K562 (cell line): ENCODE results near the gene MBNL1. TPM values are rescaled to one million over a fixed set of nuclear protein-coding genes. Genes with fewer than 3 reads are reported as not detected.
A peak's percentile ranks its signal among the peaks of the same experiment; 100 is the strongest.

ENCODE experiments used
- ATAC-seq: fragments of 200-7000 bp; cut with Tn5 transposase; 3 replicates; pipeline ENCODE4 v1.9.1; 2020; ENCODE audit warnings: moderate library complexity
- BruUV-seq: library from RNA; stranded (reverse); fragments of 400-500 nt; replicated peaks from 2 replicates; lab custom pipeline; 2021; lab: Mats Ljungman, UMichigan
- CTCF ChIA-PET: fragments of 300-600 bp; formaldehyde crosslinking; extraction: SDS; loops from one replicate; lab custom pipeline; 2021; ENCODE audit warnings: low intra/inter-chr PET ratio; lab: Yijun Ruan, JAX
- POLR2A ChIA-PET: fragments of 300-600, 350-650 bp; sonication (Branson Sonifier 250); formaldehyde crosslinking; extraction: SDS; loops from one replicate; lab custom pipeline; 2021; ENCODE audit warnings: antibody characterized with exemption, inconsistent platforms; lab: Yijun Ruan, JAX
- DNase-seq, 4 experiments: peaks; one replicate each; pipeline versions ENCODE4 v3.0.0 to v3.0.0-alpha.2; 2011 to 2018; ENCODE audit warnings: low spot score in 3 of 4, mixed read lengths in 3 of 4; ENCODE audit errors: extremely low read depth in 1 of 4
- FAIRE-seq: peaks from 2 replicates; lab custom pipeline; 2011; peaks lifted over from hg19 to GRCh38; lab: Jason Lieb, UNC
- H2AFZ ChIP-seq: 2 replicates; pipeline ENCODE4 v1.6.0; 2011; ENCODE audit warnings: low read depth, low read length, control low read depth, inconsistent platforms
- H3K27ac ChIP-seq: fragments of 200-600 bp; 3 replicates; pipeline ENCODE4 v1.8.0; 2011; ENCODE audit warnings: low read depth, mild to moderate bottlenecking, control low read depth, inconsistent platforms, low read length, moderate library complexity, mixed read lengths; ENCODE audit errors: extremely low read depth
- H3K27me3 ChIP-seq, 2 experiments: fragments of 300-600 bp in 1 of 2; 2 replicates in 1 of 2; 3 replicates in 1 of 2; pipeline versions ENCODE4 v1.6.0 to v1.8.0; 2011; ENCODE audit warnings: inconsistent platforms in 2 of 2, low read length in 2 of 2, mild to moderate bottlenecking in 1 of 2, mixed read lengths in 1 of 2, moderate library complexity in 1 of 2; ENCODE audit not compliant: control insufficient read depth in 2 of 2, insufficient read depth in 2 of 2
- H3K36me3 ChIP-seq: fragments of 300-600 bp; 3 replicates; pipeline ENCODE4 v1.8.0; 2011; ENCODE audit warnings: mild to moderate bottlenecking, low read length, inconsistent platforms; ENCODE audit not compliant: control insufficient read depth, insufficient read depth
- H3K4me1 ChIP-seq, 2 experiments: fragments of 200-600 bp in 1 of 2; replicated peaks in 1 of 2; 2 replicates in 1 of 2; 3 replicates in 1 of 2; pipeline versions ENCODE4 v1.5.1 to v1.8.0; 2011; ENCODE audit warnings: inconsistent platforms in 2 of 2, low read length in 2 of 2, mild to moderate bottlenecking in 1 of 2, mixed read lengths in 1 of 2, moderate library complexity in 1 of 2; ENCODE audit not compliant: control insufficient read depth in 2 of 2, insufficient read depth in 2 of 2
- H3K4me2 ChIP-seq: 2 replicates; pipeline ENCODE4 v1.6.1; 2011; ENCODE audit warnings: low read length, control low read depth, inconsistent platforms, mixed read lengths; ENCODE audit not compliant: insufficient read depth
- H3K4me3 ChIP-seq: fragments of 200-600 bp; sonication (generic), shearing (Covaris generic); 2 replicates; pipeline ENCODE4 v1.5.1; 2016; ENCODE audit warnings: control low read depth, inconsistent platforms
- H3K79me2 ChIP-seq: fragments of 200-600 bp; 3 replicates; pipeline ENCODE4 v1.8.0; 2011; ENCODE audit warnings: low read length, inconsistent platforms; ENCODE audit not compliant: control insufficient read depth, insufficient read depth
- H3K9ac ChIP-seq, 2 experiments: 2 replicates each; pipeline versions ENCODE4 v1.6.0 to v1.6.1; 2011; ENCODE audit warnings: low read depth in 2 of 2, low read length in 2 of 2, control low read depth in 1 of 2, inconsistent platforms in 1 of 2, mild to moderate bottlenecking in 1 of 2, mixed read lengths in 1 of 2; ENCODE audit not compliant: insufficient read depth in 1 of 2
- H3K9me1 ChIP-seq: one replicate; pipeline ENCODE4 v1.6.0; 2011; ENCODE audit warnings: inconsistent platforms, mild to moderate bottlenecking, low read length, moderate library complexity; ENCODE audit not compliant: control insufficient read depth, insufficient read depth
- H3K9me3 ChIP-seq: replicated peaks from 2 replicates; pipeline ENCODE4 v1.5.1; 2011; ENCODE audit warnings: low read depth, low read length, inconsistent platforms; ENCODE audit not compliant: control insufficient read depth, insufficient read depth
- H4K20me1 ChIP-seq: replicated peaks from 2 replicates; pipeline ENCODE4 v1.6.1; 2011; ENCODE audit warnings: low read length, inconsistent platforms, mixed read lengths; ENCODE audit not compliant: control insufficient read depth, insufficient read depth
- CEBPB ChIP-seq: fragments of 450-650 bp; IDR thresholded peaks from 2 replicates; pipeline ENCODE4 v1.6.1; 2016; ENCODE audit warnings: missing genetic modification characterization, missing compliant biosample characterization
- FOXA3 ChIP-seq, 2 experiments: fragments of 450-650 bp in 1 of 2; sonication (generic) in 1 of 2; formaldehyde crosslinking; IDR thresholded peaks in 1 of 2; conservative IDR thresholded peaks in 1 of 2; 2 replicates each; pipeline versions ENCODE4 v1.4.0 to v1.8.0; 2020 to 2022; ENCODE audit warnings: mild to moderate bottlenecking in 2 of 2, missing genetic modification reagents in 1 of 2
- KDM1A ChIP-seq, 2 experiments: fragments of 450-650 bp; IDR thresholded peaks; 2 replicates each; pipeline ENCODE4 v1.6.1; 2016; ENCODE audit warnings: mild to moderate bottlenecking in 2 of 2
- TGIF2 ChIP-seq: sonication (generic); formaldehyde crosslinking; IDR thresholded peaks from 2 replicates; pipeline ENCODE4 v1.8.1; 2022; ENCODE audit warnings: mild to moderate bottlenecking, missing genetic modification reagents, moderate library complexity
- WGBS: fragments of 100-300 bp; shearing (Covaris generic); methylation state at CpG from one replicate; pipeline ENCODE4 v1.1.6; 2016; ENCODE audit warnings: low coverage, mixed read lengths; ENCODE audit not compliant: insufficient coverage; ENCODE audit errors: missing lambda C conversion rate; 5-methylcytosine and 5-hydroxymethylcytosine counted together
- in situ Hi-C: fragments of 300-500 bp; cut with MboI; formaldehyde crosslinking; loops from 4 replicates; pipeline ENCODE4 v1.15.0; 2018; ENCODE audit warnings: inconsistent platforms, mixed read lengths
- intact Hi-C: fragments of 100-400 bp; cut with micrococcal nuclease; formaldehyde crosslinking; loops from 2 replicates; pipeline ENCODE4 v1.14.2; 2022
- polyA plus RNA-seq, 8 experiments: library from polyadenylated mRNA; depleted of rRNA in 4 of 8; stranded (reverse) in 5 of 8; unstranded in 3 of 8; fragments of >200 nt; fragmentation: Nextera tagmentation in 2 of 8; fragmentation: Illumina TruSeq in 1 of 8; extraction: Ambion mirVana in 2 of 8; extraction: Trizol in 1 of 8; gene quantifications; 2 replicates each; pipeline versions ENCODE4 v1.2.1 to v1.2.3, GENCODE V29; 2011 to 2014; ENCODE audit warnings: inconsistent platforms in 1 of 8, missing spikeins in 1 of 8
- total RNA-seq, 7 experiments: library from RNA; depleted of rRNA in 6 of 7; stranded (reverse); fragments of >200 nt in 6 of 7; fragmentation: Illumina TruSeq in 2 of 7; extraction: Trizol in 2 of 7; gene quantifications; 2 replicates each; pipeline versions ENCODE4 v1.2.1 to v1.2.3, GENCODE V29; 2011 to 2021; ENCODE audit warnings: low replicate concordance in 1 of 7
- TF ChIP-seq, protein P1 (sequence below): fragments of 450-650 bp; IDR thresholded peaks from 2 replicates; pipeline ENCODE4 v1.7.0; 2016; ENCODE audit warnings: borderline replicate concordance

Gene MBNL1
- total and polyA plus RNA-seq, 9 of the 15 experiments (the other 6 are each of a cell fraction or from before 2014, with no cell fraction given): 70.3 to 243 (median 220) TPM

DNA sequence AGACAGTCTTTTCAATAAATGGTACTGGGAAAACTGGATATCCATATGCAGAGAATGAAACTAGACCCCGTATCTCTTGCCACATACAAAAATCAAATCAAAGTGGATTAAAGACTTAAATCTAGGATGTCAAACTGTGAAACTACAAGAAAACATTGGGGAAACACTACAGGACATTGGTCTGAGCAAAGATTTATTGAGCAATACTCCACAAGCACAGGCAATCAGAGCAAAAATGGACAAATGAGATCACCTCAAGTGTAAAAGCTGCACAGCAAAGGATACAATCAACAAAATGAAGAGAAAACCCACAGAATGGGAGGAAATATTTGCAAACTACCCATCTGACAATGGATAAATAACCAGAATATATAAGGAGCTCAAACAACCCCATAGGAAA is 38.4 kb upstream of the MBNL1 start:
- ChIA-PET POLR2A (interaction anchor here (1.3 kb wide), 1 partner anchor 13 kb away, joined by 4 read pairs; no protein-coding TSS in a partner anchor), CTCF (interaction anchor here (1.0 kb wide), 1 partner anchor 214 kb away, joined by 3 read pairs; no protein-coding TSS in a partner anchor)
- FAIRE-seq (no peak), DNase-seq (no peak), ATAC-seq (no peak)
- Histone ChIP-seq H3K27ac (no peak overlapping the region), H3K9me3 (no peaks in the 10 kb centered on the region), H3K4me3 (no peak overlapping the region), H3K36me3 (no peaks in the 10 kb centered on the region), H4K20me1 (no peaks in the 10 kb centered on the region), H3K4me2 (no peak overlapping the region), H3K9me1 (no peaks in the 10 kb centered on the region), H3K27me3 (no peaks in the 10 kb centered on the region), H3K4me1 (peaks cover 0 to 10% of the 10 kb centered on the region in 2 experiments; a peak in 3 of 5 replicates), H3K79me2 (no peaks in the 10 kb centered on the region; the same call in 2 of the 3 replicates), H3K9ac (no peak overlapping the region), H2AFZ (no peak overlapping the region)
- WGBS: 85% methylated on average over 1 of the region's 1 CpG
- in situ Hi-C loops: no loop called here
- TF ChIP-seq CEBPB (tag) (peak; percentile 69), TGIF2 (CRISPR knock-in tag) (no peak), KDM1A (IDR thresholded peaks at IDR 0.05) (peak; percentile 24 to 27; a peak in 1 of 4 replicates)
- intact Hi-C loops: no loop called here
- no TSS peak for BruUV-seq

DNA sequence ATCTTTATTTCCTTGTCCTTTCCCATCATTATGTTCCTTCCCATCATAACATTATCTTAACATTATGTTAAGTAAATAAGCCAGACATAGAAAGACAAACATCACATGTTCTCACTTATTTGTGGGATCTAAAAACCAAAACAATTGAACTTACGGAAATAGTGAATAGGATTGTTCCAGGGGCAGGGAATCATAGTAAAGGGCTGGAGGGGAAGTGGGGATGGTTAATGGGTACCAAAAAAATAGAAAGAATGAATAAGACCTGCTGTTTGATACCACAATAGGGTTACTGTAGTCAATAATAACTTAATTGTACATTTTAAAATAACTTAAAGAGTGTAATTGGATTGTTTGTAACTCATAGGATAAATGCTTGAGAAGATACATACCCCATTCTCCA is 36.7 kb upstream of the MBNL1 start:
- ATAC-seq (no peak), DNase-seq (no peak), FAIRE-seq (no peak)
- peaks cover 0 to 15% of the 10 kb centered on the region in 2 experiments; a peak in 3 of 5 replicates for H3K4me1 ChIP-seq
- no peaks in the 10 kb centered on the region for H3K9me1 ChIP-seq
- ChIA-PET POLR2A (interaction anchor here (0.5 kb wide), 1 partner anchor 184 kb away, joined by 3 read pairs; no protein-coding TSS in a partner anchor), CTCF (no interaction called here)
- no peaks in the 10 kb centered on the region for H4K20me1 ChIP-seq
- no peaks in the 10 kb centered on the region; the same call in 2 of the 3 replicates for H3K79me2 ChIP-seq
- intact Hi-C loops: no loop called here
- 90% methylated on average over 1 of the region's 1 CpG for WGBS
- H2AFZ ChIP-seq: no peak overlapping the region
- H3K27me3 ChIP-seq: no peaks in the 10 kb centered on the region
- H3K9ac ChIP-seq: no peak overlapping the region
- 0 out of 3 replicates have a peak, but pooled peaks cover 3% of the 10 kb centered on the region for H3K36me3 ChIP-seq
- H3K27ac ChIP-seq: no peak overlapping the region
- H3K4me3 ChIP-seq: no peak overlapping the region
- in situ Hi-C loops: no loop called here
- H3K9me3 ChIP-seq: peaks cover 3% of the 10 kb centered on the region; the same call in 1 of the 2 replicates
- H3K4me2 ChIP-seq: no peak overlapping the region
- no TSS peak for BruUV-seq
- TF ChIP-seq FOXA3 (CRISPR knock-in tag; conservative IDR thresholded peaks at IDR 0.05 in 1 of 2, IDR thresholded peaks at IDR 0.05 in 1 of 2): 0 out of 4 replicates have a peak, but pooled peaks of 1 of the 2 experiments have one; percentile 30
- TF ChIP-seq, protein P1, sequence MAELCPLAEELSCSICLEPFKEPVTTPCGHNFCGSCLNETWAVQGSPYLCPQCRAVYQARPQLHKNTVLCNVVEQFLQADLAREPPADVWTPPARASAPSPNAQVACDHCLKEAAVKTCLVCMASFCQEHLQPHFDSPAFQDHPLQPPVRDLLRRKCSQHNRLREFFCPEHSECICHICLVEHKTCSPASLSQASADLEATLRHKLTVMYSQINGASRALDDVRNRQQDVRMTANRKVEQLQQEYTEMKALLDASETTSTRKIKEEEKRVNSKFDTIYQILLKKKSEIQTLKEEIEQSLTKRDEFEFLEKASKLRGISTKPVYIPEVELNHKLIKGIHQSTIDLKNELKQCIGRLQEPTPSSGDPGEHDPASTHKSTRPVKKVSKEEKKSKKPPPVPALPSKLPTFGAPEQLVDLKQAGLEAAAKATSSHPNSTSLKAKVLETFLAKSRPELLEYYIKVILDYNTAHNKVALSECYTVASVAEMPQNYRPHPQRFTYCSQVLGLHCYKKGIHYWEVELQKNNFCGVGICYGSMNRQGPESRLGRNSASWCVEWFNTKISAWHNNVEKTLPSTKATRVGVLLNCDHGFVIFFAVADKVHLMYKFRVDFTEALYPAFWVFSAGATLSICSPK: no peak
